Putamen (tissue), 1 donor: ENCODE results near the gene BEND7.
"Not testable (repeated sequence)": the region's sequence is repeated elsewhere in the genome, so short reads cannot be mapped to it uniquely, and the experiment has no call there.

Source experiments
- DNase-seq: peaks from one replicate; pipeline ENCODE4 v3.0.0-alpha.2; 2016; ENCODE audit warnings: low spot score

BEND7 gene

DNA sequence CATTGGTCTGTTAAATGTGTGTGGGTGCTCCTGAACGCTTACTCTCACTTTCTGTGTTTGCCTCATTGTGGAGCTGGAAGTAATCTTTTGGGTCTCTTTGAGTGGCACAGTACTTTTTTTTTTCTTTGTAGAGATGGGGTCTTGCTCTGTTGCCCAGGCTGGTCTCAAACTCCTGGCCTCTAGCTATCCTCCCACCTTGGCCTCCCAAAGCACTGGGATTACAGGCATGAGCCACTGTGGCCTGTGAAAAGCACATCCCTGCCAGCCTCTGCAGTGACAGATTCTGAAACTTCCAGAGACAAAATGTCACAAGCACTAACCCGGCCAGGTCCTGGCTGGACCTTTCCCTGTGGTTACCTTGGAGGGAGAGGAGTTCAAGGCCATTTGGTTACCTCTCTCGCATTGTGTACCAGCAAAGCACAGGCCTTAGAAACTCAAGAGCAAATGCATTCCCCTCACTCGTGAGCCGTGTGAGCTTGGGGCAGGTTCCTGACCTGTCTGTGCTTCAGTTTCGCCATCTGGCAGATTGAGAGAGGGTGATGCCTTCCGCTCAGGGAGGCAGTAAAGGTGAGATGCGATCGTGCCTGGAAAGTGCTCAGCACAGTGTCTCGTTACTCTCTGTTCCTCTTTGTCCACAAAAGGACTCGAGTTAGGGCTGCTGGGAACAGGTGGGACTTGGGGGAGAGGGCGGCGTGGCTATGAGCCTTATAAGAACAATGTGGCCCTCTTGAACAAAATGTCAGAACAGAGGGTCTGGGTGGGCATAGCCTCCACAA is 108.1 kb downstream of the BEND7 start:
- DNase-seq: no peak

DNA sequence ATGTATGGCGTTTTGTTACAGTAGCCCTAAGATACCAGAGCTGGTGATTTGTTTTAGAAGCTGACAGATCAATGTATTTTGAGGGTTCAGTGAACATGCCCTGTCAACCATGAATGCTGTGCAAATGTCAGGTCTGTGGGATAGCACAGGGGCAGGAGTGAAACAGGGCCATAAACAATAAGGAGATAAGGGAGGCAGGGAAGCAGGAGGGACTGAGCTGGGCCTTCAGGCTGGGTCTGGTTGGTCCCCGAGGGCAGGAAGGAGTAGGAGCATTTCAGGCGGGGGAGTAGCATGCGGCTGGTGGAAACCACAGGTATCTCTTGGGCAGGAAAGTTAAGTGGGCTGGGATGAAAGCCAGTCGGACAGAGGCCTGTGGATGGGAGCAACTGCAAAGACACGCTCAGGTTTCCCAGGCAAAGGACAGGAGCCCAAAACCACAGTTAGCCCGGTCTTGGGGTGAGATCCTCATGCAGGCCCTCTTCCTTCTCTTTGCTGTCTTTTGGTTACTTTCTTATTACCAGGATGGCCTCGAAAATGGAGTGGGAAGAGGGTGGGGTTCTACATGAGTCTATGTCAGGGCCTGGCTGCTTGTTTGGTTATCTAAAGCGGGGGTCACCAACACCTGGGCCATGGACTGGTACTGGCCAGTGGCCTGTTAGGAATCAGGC is 111.2 kb downstream of the BEND7 start:
- DNase-seq: no peak

GRCh38 chr10:13416760-13417159 is 112.1 kb downstream of the BEND7 start:
- DNase-seq: no peak

GRCh38 chr10:13414855-13415254 is 114.0 kb downstream of the BEND7 start:
- DNase-seq: no peak

GRCh38 chr10:13414137-13414536 is 114.7 kb downstream of the BEND7 start:
- DNase-seq: no peak

- DNase-seq: no peak
Observed at GRCh38 chr10:13412894-13413293, 115.9 kb downstream of the BEND7 start.

GRCh38 chr10:13404791-13405190 is 124.0 kb downstream of the BEND7 start:
- no peak for DNase-seq

- no peak for DNase-seq
Observed at GRCh38 chr10:13404305-13404759, 124.5 kb downstream of the BEND7 start.

DNA sequence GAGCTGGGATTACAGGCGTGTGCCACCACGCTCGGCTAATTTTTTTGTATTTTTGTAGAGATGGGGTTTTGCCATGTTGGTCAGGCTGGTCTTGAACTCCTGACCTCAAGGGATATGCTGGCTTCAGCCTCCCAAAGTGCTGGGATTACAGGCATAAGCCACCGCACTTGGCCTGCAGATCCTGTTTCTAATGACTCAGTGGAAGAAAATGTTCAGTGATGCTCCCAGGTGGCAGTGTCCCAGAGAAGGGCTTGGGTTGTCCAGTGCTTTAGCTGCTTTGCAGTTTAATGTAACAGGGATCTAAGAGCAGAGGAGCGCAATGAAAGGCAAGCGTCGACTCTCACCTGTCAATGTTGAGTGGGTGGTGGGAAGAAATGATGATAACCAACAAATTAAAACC is 125.4 kb downstream of the BEND7 start:
- DNase-seq: not testable (repeated sequence)

DNA sequence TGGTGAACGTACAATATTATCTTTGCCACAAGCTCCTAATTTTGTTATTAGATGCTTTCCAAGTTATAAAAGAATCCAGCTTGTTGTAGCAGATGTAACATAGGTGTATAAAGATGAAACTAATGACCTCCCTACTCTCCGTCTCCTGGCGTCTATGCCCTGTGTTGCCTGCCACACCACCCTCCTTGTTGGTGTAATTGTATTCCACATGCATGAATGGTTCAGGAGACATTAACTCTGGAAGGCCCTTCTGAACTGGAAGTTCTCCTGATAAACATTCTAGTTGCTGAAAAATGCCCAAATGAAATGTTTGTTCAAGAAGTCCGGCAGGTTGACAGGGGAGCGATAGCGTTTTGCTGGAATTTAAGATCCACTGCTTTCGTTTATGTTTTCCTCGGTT is 126.8 kb downstream of the BEND7 start:
- DNase-seq: no peak

DNA sequence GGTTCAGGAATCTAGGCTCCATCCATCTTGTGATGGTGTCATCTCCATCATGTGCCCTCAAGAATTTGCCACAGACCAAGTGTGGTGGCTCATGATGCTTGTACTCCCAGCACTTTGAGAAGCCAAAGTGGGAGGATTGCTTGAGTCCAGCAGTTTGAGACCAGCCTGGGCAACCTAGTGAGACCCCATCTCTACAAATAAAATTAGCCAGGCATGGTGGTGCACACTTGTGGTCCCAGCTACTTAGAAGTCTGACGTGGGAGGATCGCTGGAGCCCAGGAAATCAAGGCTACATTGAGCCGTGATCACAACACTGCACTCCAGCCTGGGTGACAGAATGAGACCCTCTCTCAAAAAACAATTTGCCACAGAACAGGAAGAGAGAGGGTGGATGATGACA is 127.7 kb downstream of the BEND7 start:
- DNase-seq: no peak

DNA sequence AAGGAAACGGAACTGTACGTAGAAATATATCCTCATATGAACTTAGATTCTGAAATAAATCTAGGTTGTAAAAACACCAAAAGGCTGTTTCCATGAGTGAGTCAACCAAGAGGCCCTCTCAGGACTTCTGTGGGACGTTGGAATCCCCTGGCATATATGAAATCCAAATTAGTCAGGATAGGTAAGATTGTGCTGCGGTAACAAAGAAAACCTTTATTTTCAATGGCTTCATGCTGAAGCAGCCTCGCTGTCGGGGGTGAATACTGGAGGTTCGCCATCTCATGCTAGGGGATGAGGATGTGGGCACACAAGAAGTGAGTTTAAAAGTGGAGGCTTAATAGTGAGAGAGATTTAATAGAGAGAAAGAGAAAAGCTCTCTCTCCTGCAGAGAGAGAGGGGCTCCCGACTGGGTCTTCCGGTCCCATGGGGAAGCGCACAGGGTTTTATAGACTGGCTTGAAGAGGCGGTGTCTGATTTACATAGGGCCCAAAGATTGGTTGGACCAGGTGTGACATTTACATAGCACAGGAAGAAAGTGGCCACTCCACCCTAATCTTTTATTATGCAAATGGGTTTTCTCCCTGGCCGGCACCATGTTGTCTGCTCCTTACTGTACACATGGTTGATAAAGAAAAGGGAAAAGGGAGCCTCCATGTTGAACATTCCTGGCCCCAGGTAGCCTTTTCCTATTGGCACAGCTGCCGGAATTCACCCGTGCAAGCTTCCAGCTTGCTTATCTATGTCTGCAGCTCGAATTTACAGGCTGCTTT is 128.4 kb downstream of the BEND7 start:
- no peak for DNase-seq

DNA sequence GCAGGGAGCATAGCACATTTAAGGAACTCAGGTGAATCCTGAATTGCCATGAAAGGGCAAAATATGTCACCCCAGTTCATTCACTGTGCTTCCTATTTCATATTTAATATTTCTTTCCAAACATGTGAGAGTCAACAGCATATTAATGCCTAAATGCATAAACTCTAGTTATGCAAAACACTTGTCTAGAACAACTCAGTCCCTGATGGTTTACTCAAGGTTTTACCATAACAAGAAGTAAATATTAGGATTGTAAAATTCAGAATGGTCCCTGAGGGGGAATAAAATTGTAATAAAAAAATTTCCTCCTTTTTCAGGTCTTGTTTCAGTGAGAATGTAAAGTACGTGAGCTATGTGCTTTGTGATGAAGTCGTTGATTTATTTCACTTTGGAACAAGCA is 129.1 kb downstream of the BEND7 start:
- no peak for DNase-seq

DNA sequence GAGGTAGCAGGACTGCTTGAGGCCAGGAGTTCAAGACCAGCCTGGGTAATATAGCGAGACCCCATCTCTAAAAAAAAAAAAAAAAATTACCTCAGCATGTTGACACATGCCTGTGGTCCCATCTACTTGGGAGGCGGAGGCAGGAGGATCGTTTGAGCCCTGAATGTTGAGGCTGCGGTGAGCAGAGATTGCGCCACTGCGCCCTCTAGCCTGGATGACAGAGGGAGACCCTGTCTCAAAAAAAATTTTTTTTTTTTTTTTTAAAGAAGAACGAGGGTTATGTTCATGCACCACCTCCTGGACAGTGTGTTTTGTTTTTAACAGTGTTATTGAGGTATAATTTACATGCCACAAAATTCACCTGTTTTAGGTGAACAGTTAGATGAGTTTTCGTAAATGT is 129.6 kb downstream of the BEND7 start:
- DNase-seq: no peak

DNA sequence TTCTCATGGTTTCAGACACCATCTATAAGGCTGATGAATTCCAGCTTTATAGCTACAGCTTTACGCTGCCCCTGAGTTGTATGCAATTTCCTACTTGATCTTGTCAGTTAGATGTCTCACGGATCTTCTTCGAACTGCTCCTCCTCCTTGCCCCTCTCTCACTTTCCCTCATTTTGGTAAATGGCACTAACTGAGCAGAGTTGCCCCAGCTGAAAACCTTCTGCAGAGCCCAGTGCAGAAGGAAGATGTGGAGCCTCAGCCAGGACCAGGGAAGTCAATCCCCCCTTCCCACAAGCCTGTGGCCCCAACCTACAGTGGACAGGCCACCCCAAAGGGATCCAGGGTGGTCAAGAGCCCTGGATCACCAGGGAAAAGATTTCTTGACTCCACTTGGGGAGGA is 131.8 kb downstream of the BEND7 start:
- DNase-seq: no peak

DNA sequence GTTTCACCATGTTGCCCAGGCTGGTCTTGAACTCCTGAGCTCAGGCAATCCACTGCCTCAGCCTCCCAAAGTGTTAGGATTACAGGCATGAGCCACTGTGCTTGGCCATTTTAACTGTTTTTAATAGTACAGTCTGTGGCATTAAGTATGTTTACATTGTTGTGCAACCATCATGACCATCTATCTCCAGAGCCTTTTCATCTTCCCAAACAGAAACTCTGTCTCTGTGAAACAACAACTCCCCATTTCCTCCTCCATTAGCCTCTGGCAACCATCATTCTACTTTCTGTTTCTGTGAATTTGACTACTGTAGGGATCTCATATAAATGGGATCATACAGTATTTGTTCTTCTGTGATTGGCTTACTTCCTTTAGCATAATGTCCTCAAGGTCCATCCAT is 132.4 kb downstream of the BEND7 start:
- DNase-seq: no peak

DNA sequence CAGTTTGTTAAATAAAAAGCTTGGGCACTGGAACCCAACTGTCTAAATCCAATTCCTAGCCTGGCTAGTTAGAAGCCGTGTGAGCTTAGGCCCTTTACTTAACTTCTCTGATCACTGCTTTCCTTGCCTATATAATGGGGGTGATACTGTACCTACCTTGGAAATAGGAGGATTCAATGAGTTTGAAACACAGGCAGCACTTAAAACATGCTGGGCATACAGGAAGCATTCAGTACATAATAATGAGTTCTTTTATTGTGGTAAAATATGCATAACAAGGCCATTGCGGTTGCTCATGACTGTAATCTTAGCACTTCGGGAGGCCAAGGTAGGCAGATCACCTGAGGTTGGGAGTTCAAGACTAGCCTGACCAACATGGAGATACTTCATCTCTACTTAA is 133.3 kb downstream of the BEND7 start:
- DNase-seq: no peak

DNA sequence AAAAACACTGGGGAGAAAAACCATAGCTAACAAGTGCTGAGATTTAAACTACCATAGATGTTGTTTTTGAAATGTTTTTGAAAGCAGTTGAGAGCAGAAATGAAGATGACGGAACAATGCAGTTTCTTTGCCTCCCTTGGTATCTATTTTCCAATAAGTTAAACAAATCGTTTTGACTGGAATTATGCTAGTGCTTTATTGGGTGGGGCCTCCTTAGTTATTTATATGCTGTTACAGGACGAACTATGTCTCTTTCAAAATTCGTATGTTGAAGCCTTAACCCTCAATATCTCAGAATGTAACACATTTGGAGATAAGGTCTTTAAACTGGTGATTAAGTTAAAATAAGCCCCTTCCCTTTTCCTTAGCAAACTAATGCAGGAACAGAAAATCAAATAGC is 135.2 kb downstream of the BEND7 start:
- DNase-seq: no peak

DNA sequence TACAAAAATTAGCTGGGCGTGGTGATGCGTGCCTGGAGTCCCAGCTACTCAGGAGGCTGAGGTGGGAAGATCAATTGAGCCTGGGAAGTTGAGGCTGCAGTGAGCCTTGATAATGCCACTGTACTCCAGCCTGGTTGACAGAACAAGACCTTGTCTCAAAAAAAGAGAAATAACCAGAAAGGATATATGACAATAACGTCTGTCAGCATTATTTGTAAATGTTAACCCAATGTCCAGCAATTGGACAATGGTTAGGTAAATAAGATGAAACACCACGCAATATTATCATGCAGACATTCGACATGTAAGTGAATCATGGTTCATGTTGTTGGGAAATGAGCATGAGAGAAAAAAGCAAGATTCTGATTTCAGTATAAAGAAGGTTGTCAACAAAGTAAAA is 136.1 kb downstream of the BEND7 start:
- no peak for DNase-seq
